Measurements from ENCODE around the gene TMSB15B.
"Not testable (repeated sequence)": the region's sequence is repeated elsewhere in the genome, so short reads cannot be mapped to it uniquely, and the experiment has no call there.

- not testable (repeated sequence) for TF ChIP-seq CTCF (IDR thresholded peaks at IDR 0.05; ENCODE audit: insufficient read depth, low read depth, low read length); EZH2 (IDR thresholded peaks at IDR 0.05; ENCODE audit: insufficient read depth, low read length)
Observed at GRCh38 chrX:103960599-103960998, 1.8 kb upstream of the TMSB15B start.
